Activated T-helper 2 cell treated with anti-CD3 and anti-CD28 coated beads, Interferon-gamma antibody, Interleukin-2, Interleukin-4, amounts not matched to agents 10 μg/mL and 5 μg/mL and 100 μg/mL, durations not matched to agents 14 hours and 24 hours and 36 hours (primary cell): Measurements from ENCODE around the gene DEPDC5. TPM values are rescaled to one million over a fixed set of nuclear protein-coding genes. Genes with fewer than 3 reads are reported as not detected.
"Not testable (repeated sequence)": the region's sequence is repeated elsewhere in the genome, so short reads cannot be mapped to it uniquely, and the experiment has no call there.

Source experiments
- DNase-seq: peaks from one replicate; pipeline ENCODE4 v3.0.0; 2021; ENCODE audit warnings: low spot score
- H3K27ac Mint-ChIP-seq: one replicate; pipeline ENCODE4 v1.8.0; 2021; ENCODE audit warnings: mixed read lengths
- H3K27me3 Mint-ChIP-seq: one replicate; pipeline ENCODE4 v1.8.0; 2021; ENCODE audit warnings: low read depth, mixed read lengths
- H3K36me3 Mint-ChIP-seq: one replicate; pipeline ENCODE4 v1.8.0; 2021; ENCODE audit warnings: low read depth, mixed read lengths
- H3K4me1 Mint-ChIP-seq: one replicate; pipeline ENCODE4 v1.8.0; 2021; ENCODE audit warnings: low read depth, mixed read lengths
- H3K4me3 Mint-ChIP-seq: one replicate; pipeline ENCODE4 v1.8.0; 2021; ENCODE audit warnings: low read depth, mild to moderate bottlenecking, moderate library complexity, mixed read lengths
- H3K9me3 Mint-ChIP-seq: one replicate; pipeline ENCODE4 v1.8.0; 2021; ENCODE audit warnings: mixed read lengths
- intact Hi-C: fragments of 100-400 bp; cut with micrococcal nuclease; formaldehyde crosslinking; loops from one replicate; pipeline ENCODE4 v1.15.1; 2023
- total RNA-seq: library from RNA; stranded (reverse); gene quantifications from 2 replicates; pipeline ENCODE4 v1.2.3, GENCODE V29; 2022

Gene DEPDC5
- total RNA-seq, 1 donor from 2014 or later, result 33.2 TPM

DNA sequence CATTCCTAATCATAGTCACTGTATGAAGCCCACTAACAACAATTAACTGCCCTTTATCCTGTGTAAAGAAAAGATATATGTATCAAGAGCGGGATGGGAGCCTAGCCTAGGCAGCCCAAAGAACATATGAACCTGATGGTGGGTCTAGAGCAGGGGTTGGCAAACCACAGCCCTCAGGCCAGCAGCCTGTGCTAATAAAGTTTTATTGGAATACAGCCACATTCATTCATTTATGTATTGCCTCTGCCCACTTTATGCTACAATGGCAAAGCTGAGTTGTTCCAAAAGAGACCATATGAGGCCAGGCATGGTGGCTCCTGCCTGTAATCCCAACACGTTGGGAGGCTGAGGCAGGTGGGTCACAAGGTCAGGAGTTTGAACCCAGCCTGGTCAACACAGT is 17.4 kb upstream of the DEPDC5 start:
- Mint-ChIP-seq H3K4me1 (peaks cover 22% of the 10 kb centered on the region), H3K27me3 (no peaks in the 10 kb centered on the region), H3K9me3 (no peaks in the 10 kb centered on the region), H3K27ac (no peak overlapping the region), H3K4me3 (no peak overlapping the region), H3K36me3 (peaks cover 53% of the 10 kb centered on the region)
- intact Hi-C loops, result no loop called here
- DNase-seq, result no peak

DNA sequence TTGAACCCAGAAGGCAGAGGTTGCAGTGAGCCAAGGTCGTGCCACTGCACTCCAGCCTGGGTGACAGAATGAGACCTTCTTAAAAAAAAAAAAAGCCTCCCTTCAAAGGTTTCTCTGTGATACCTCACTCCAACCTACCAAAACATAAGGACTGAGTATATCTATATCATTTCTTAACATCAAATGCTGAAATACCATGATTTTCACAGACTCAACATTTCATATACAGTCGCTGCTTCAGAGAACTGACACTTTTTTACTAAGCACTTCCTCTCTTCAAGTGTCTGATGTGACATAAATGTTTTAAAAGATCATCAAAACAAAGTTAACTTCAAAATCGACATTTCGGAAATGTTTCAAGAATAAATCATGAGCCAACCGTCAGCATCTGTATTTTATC is 15.9 kb upstream of the DEPDC5 start:
- peaks cover 24% of the 10 kb centered on the region for H3K4me1 Mint-ChIP-seq
- no peaks in the 10 kb centered on the region for H3K27me3 Mint-ChIP-seq
- H3K9me3 Mint-ChIP-seq, result no peaks in the 10 kb centered on the region
- H3K27ac Mint-ChIP-seq, result peak overlapping the region; percentile 17
- intact Hi-C loops, result no loop called here
- no peak overlapping the region for H3K4me3 Mint-ChIP-seq
- peaks cover 62% of the 10 kb centered on the region for H3K36me3 Mint-ChIP-seq
- no peak for DNase-seq

DNA sequence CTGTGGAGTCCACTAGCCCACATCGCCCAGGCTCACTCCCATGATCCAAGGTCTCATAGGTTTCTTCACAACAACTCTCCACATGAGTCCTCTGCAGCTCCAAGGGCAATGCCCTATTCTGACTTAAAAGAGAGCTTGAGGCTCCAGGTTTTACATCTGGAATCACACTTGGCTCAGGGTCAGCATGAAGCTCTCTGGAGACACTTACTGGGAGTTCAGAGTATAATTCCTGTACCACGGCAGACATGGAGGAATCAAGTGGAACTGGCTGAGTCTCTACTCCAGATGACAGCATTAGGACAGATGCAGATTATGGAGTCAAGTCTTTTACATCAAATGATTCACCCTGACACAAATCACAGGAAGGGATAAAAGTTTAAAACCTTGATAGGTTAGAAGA is 15.3 kb upstream of the DEPDC5 start:
- Mint-ChIP-seq H3K4me3 (no peak overlapping the region), H3K9me3 (no peaks in the 10 kb centered on the region), H3K27me3 (no peaks in the 10 kb centered on the region), H3K36me3 (peaks cover 60% of the 10 kb centered on the region), H3K4me1 (peaks cover 21% of the 10 kb centered on the region), H3K27ac (peak overlapping the region; percentile 2)
- intact Hi-C loops, result no loop called here
- DNase-seq, result no peak

GRCh38 chr22:31739795-31740201 is 14.0 kb upstream of the DEPDC5 start:
- no peak for DNase-seq
- Mint-ChIP-seq H3K9me3 (no peaks in the 10 kb centered on the region), H3K4me1 (peaks cover 16% of the 10 kb centered on the region), H3K4me3 (no peak overlapping the region), H3K27me3 (no peaks in the 10 kb centered on the region), H3K36me3 (peaks cover 53% of the 10 kb centered on the region), H3K27ac (no peak overlapping the region)
- intact Hi-C loops, result no loop called here

DNA sequence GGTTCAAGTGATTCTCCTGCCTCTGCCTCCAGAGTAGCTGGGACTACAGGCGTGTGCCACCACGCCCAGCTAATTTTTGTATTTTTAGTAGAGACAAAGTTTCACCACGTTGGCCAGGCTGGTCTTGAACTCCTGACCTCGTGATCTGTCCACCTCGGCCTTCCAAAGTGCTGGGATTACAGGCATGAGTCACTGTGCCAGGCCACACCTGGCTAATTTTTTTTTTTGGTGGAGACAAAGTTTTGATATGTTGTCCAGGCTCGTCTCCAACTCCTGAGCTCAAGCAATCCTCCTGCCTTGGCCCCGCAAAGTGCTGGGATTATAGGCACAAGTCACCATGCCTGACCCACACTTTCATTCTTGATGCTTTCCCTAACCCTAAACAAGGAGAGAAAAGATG is 13.5 kb upstream of the DEPDC5 start:
- intact Hi-C loops, H3K27me3 Mint-ChIP-seq, DNase-seq, H3K9me3 Mint-ChIP-seq, H3K27ac Mint-ChIP-seq, H3K4me3 Mint-ChIP-seq: not testable (repeated sequence)
- Mint-ChIP-seq H3K36me3 (peaks cover 51% of the 10 kb centered on the region), H3K4me1 (peaks cover 15% of the 10 kb centered on the region)

- H3K9me3 Mint-ChIP-seq, result no peaks in the 10 kb centered on the region
- H3K4me1 Mint-ChIP-seq, result peaks cover 18% of the 10 kb centered on the region
- peaks cover 53% of the 10 kb centered on the region for H3K36me3 Mint-ChIP-seq
- H3K27me3 Mint-ChIP-seq, result no peaks in the 10 kb centered on the region
- no peak for DNase-seq
- intact Hi-C loops, result no loop called here
- H3K4me3 Mint-ChIP-seq, result no peak overlapping the region
- no peak overlapping the region for H3K27ac Mint-ChIP-seq
Measured at GRCh38 chr22:31742115-31742514, 11.7 kb upstream of the DEPDC5 start.

- intact Hi-C loops, result no loop called here
- no peak overlapping the region for H3K27ac Mint-ChIP-seq
- no peak for DNase-seq
Measured at GRCh38 chr22:31742682-31743081, 11.1 kb upstream of the DEPDC5 start.

GRCh38 chr22:31743871-31744270 is 9.9 kb upstream of the DEPDC5 start:
- peaks cover 28% of the 10 kb centered on the region for H3K4me1 Mint-ChIP-seq
- intact Hi-C loops, result no loop called here

More at GRCh38 chr22:31742682-31743081, 11.1 kb upstream of the DEPDC5 start:
- Mint-ChIP-seq H3K4me3 (no peak overlapping the region), H3K4me1 (peaks cover 24% of the 10 kb centered on the region), H3K36me3 (peaks cover 56% of the 10 kb centered on the region), H3K9me3 (no peaks in the 10 kb centered on the region), H3K27me3 (no peaks in the 10 kb centered on the region)

GRCh38 chr22:31747441-31747840 is 6.4 kb upstream of the DEPDC5 start:
- H3K36me3 Mint-ChIP-seq, result peaks cover 33% of the 10 kb centered on the region
- peaks cover 38% of the 10 kb centered on the region for H3K4me1 Mint-ChIP-seq
- H3K27me3 Mint-ChIP-seq, result no peaks in the 10 kb centered on the region
- no peak overlapping the region for H3K4me3 Mint-ChIP-seq
- intact Hi-C loops, result loop anchor here (5.0 kb wide), 1 partner anchor 55 kb away; no protein-coding TSS in a partner anchor
- DNase-seq, result no peak
- H3K9me3 Mint-ChIP-seq, result no peaks in the 10 kb centered on the region
- no peak overlapping the region for H3K27ac Mint-ChIP-seq

More at GRCh38 chr22:31743871-31744270, 9.9 kb upstream of the DEPDC5 start:
- Mint-ChIP-seq H3K36me3 (peaks cover 54% of the 10 kb centered on the region), H3K4me3 (no peak overlapping the region), H3K27me3 (no peaks in the 10 kb centered on the region), H3K27ac (no peak overlapping the region), H3K9me3 (no peaks in the 10 kb centered on the region)
- no peak for DNase-seq

GRCh38 chr22:31748490-31748889 is 5.3 kb upstream of the DEPDC5 start:
- Mint-ChIP-seq H3K27ac (peak overlapping the region; percentile 91), H3K9me3 (no peaks in the 10 kb centered on the region), H3K4me3 (peak overlapping the region; percentile 94), H3K36me3 (peaks cover 25% of the 10 kb centered on the region), H3K4me1 (peaks cover 47% of the 10 kb centered on the region), H3K27me3 (no peaks in the 10 kb centered on the region)
- intact Hi-C loops, result loop anchor here (5.0 kb wide), 1 partner anchor 56 kb away; no protein-coding TSS in a partner anchor
- no peak for DNase-seq

DNA sequence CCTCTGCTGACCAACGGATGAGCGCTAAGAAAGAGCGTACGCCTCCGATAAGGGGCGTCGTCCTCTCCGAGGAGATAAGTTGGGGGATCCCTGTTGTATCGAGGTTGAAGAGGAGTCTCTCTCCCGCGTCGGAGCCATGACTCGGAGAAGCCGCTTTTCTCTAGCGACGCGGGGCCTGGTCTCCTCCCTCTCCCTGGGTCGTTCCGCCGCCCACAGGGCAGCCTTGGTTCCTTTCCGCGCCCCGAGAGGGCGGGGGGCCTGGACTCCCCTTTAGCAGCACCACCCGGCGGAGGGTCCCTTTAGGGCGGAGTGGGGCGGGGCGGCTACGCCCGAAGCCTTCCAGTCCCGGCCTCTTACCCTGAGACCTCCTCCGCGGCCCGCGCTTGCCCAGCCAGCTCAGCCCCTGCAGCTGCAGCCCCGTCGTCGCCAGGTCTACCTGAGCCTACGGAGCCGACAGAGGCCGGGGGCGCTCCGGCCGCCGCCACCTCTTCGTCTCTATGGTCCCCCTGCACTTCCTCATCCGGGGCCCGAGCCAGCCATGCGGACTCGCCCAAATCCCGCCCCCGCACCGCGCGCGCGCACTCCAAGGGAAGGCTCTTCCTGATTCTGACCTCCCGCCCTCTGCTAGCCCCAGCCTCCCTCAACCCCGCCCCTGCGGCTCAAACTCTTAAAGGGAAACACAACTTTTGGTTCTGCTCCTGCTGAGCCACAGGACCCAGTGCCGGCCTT is 4.0 kb upstream of the DEPDC5 start, which contains the start of gene PRR14L:
Gene PRR14L, minus strand, starts transcription at position 497 of the 729 bp plus-strand sequence. CDS start 11,272 bp downstream, outside the sequence.
- peaks cover 50% of the 10 kb centered on the region for H3K4me1 Mint-ChIP-seq
- peak; percentile 98 for DNase-seq
- H3K4me3 Mint-ChIP-seq, result peak within 1 kb of the TSS; percentile 94
- H3K9me3 Mint-ChIP-seq, result no peaks in the 10 kb centered on the region
- peaks cover 21% of the 10 kb centered on the region for H3K36me3 Mint-ChIP-seq
- intact Hi-C loops, result loop anchor here (1.0 to 5.0 kb wide), 6 partner anchors 57 to 457 kb away; partner anchors contain the start of genes PIK3IP1, PISD, SFI1 and YWHAH
- peak within 1 kb of the TSS; percentile 91 for H3K27ac Mint-ChIP-seq
- no peaks in the 10 kb centered on the region for H3K27me3 Mint-ChIP-seq

GRCh38 chr22:31750365-31751284 is 3.2 kb upstream of the DEPDC5 start:
- Mint-ChIP-seq H3K27me3 (no peaks in the 10 kb centered on the region), H3K36me3 (peaks cover 20% of the 10 kb centered on the region), H3K4me3 (peak overlapping the region; percentile 94), H3K9me3 (no peaks in the 10 kb centered on the region), H3K27ac (peak overlapping the region; percentile 91), H3K4me1 (peaks cover 58% of the 10 kb centered on the region)
- intact Hi-C loops, result loop anchor here (1.0 to 5.0 kb wide), 5 partner anchors 73 to 458 kb away; partner anchors contain the start of genes PIK3IP1, PISD, SFI1 and YWHAH
- no peak for DNase-seq
